ENCODE measurements around the gene TMEM131. TPM values are rescaled to one million over a fixed set of nuclear protein-coding genes. Genes with fewer than 3 reads are reported as not detected.
A peak's percentile ranks its signal among the peaks of the same experiment; 100 is the strongest.
"Not testable (repeated sequence)": the region's sequence is repeated elsewhere in the genome, so short reads cannot be mapped to it uniquely, and the experiment has no call there.

TMEM131 gene
- total RNA-seq, 1 experiment from 2014 or later, result 29.6 TPM

- peaks cover 7% of the 10 kb centered on the region; the same call in 1 of the 2 replicates for H3K36me3 ChIP-seq (ENCODE audit: low read depth)
These were observed 155.6 kb downstream of the TMEM131 start for GRCh38 chr2:97840198-97840597.

GRCh38 chr2:97834610-97835009, 161.1 kb downstream of the TMEM131 start:
- H3K79me2 ChIP-seq (ENCODE audit: low read depth), result no peaks in the 10 kb centered on the region
- no peak overlapping the region for H3K27ac ChIP-seq
- no peaks in the 10 kb centered on the region for H3K9me2 ChIP-seq (ENCODE audit: insufficient read depth)
- no peak overlapping the region for H2AFZ ChIP-seq
- no peak overlapping the region for H3K4me3 ChIP-seq
- no peaks in the 10 kb centered on the region for H3K4me1 ChIP-seq (replicated peaks; ENCODE audit: insufficient read depth)
- intact Hi-C loops (cut with micrococcal nuclease; ENCODE audit: unreplicated experiment), result no loop called here
- no peaks in the 10 kb centered on the region for H3K9me3 ChIP-seq (ENCODE audit: insufficient read depth, low read depth)
- no peak for DNase-seq
- POLR2A ChIA-PET (ENCODE audit: unreplicated experiment), result no interaction called here
- CTCF ChIA-PET, result no interaction called here
- no TSS peak for BruUV-seq (replicated peaks)
- no peaks in the 10 kb centered on the region for H3K27me3 ChIP-seq (ENCODE audit: insufficient read depth, low read depth)
- no peak overlapping the region for H3K4me2 ChIP-seq
- TF ChIP-seq CTCF (conservative IDR thresholded peaks at IDR 0.05), result no peak
- TF ChIP-seq EZH2 (IDR thresholded peaks at IDR 0.05; ENCODE audit: low read depth), result no peak
- H3K36me3 ChIP-seq (ENCODE audit: low read depth), result no peaks in the 10 kb centered on the region
- no peaks in the 10 kb centered on the region for H4K20me1 ChIP-seq (ENCODE audit: insufficient read depth)
- peaks cover 4% of the 10 kb centered on the region; the same call in 1 of the 2 replicates for H3F3A ChIP-seq (ENCODE audit: insufficient read depth, low read depth)

More at GRCh38 chr2:97840198-97840597, 155.6 kb downstream of the TMEM131 start:
- Histone ChIP-seq H3F3A (ENCODE audit: insufficient read depth, low read depth) (no peaks in the 10 kb centered on the region), H4K20me1 (ENCODE audit: insufficient read depth) (no peaks in the 10 kb centered on the region), H2AFZ (no peak overlapping the region), H3K4me3 (no peak overlapping the region), H3K4me2 (no peak overlapping the region), H3K27ac (no peak overlapping the region), H3K9me2 (ENCODE audit: insufficient read depth) (no peaks in the 10 kb centered on the region), H3K4me1 (replicated peaks; ENCODE audit: insufficient read depth) (no peaks in the 10 kb centered on the region), H3K27me3 (ENCODE audit: insufficient read depth, low read depth) (no peaks in the 10 kb centered on the region), H3K79me2 (ENCODE audit: low read depth) (no peaks in the 10 kb centered on the region), H3K9me3 (ENCODE audit: insufficient read depth, low read depth) (no peaks in the 10 kb centered on the region)
- no TSS peak for BruUV-seq (replicated peaks)
- intact Hi-C loops (cut with micrococcal nuclease; ENCODE audit: unreplicated experiment), result no loop called here
- ChIA-PET CTCF (no interaction called here), POLR2A (ENCODE audit: unreplicated experiment) (no interaction called here)
- no peak for TF ChIP-seq CTCF (conservative IDR thresholded peaks at IDR 0.05)
- TF ChIP-seq EZH2 (IDR thresholded peaks at IDR 0.05; ENCODE audit: low read depth), result no peak
- no peak for DNase-seq

- DNase-seq, result no peak
- CTCF ChIA-PET, result no interaction called here
- no peak overlapping the region for H2AFZ ChIP-seq
- BruUV-seq (replicated peaks), result no TSS peak
- H3K4me3 ChIP-seq, result no peak overlapping the region
- H4K20me1 ChIP-seq (ENCODE audit: insufficient read depth), result no peaks in the 10 kb centered on the region
- no peaks in the 10 kb centered on the region for H3K79me2 ChIP-seq (ENCODE audit: low read depth)
- POLR2A ChIA-PET (ENCODE audit: unreplicated experiment), result no interaction called here
- no peaks in the 10 kb centered on the region for H3K36me3 ChIP-seq (ENCODE audit: low read depth)
- H3K4me2 ChIP-seq, result no peak overlapping the region
- no peak overlapping the region for H3K27ac ChIP-seq
- H3K9me3 ChIP-seq (ENCODE audit: insufficient read depth, low read depth), result no peaks in the 10 kb centered on the region
- no peaks in the 10 kb centered on the region for H3K27me3 ChIP-seq (ENCODE audit: insufficient read depth, low read depth)
- no peaks in the 10 kb centered on the region for H3K9me2 ChIP-seq (ENCODE audit: insufficient read depth)
- intact Hi-C loops (cut with micrococcal nuclease; ENCODE audit: unreplicated experiment), result no loop called here
- H3K4me1 ChIP-seq (replicated peaks; ENCODE audit: insufficient read depth), result peaks cover 6% of the 10 kb centered on the region
- TF ChIP-seq EZH2 (IDR thresholded peaks at IDR 0.05; ENCODE audit: low read depth), result no peak
- TF ChIP-seq CTCF (conservative IDR thresholded peaks at IDR 0.05), result no peak
- H3F3A ChIP-seq (ENCODE audit: insufficient read depth, low read depth), result peaks cover 4% of the 10 kb centered on the region; the same call in 1 of the 2 replicates
These were observed 164.6 kb downstream of the TMEM131 start for GRCh38 chr2:97831121-97831520.

GRCh38 chr2:97829255-97829654, 166.5 kb downstream of the TMEM131 start:
- H3F3A ChIP-seq (ENCODE audit: insufficient read depth, low read depth); H3K79me2 ChIP-seq (ENCODE audit: low read depth); H3K27me3 ChIP-seq (ENCODE audit: insufficient read depth, low read depth); POLR2A ChIA-PET (ENCODE audit: unreplicated experiment); H3K27ac ChIP-seq; CTCF ChIA-PET; H3K4me2 ChIP-seq; H3K4me3 ChIP-seq; H3K36me3 ChIP-seq (ENCODE audit: low read depth); BruUV-seq (replicated peaks); H2AFZ ChIP-seq; H4K20me1 ChIP-seq (ENCODE audit: insufficient read depth); intact Hi-C loops (cut with micrococcal nuclease; ENCODE audit: unreplicated experiment); H3K9me2 ChIP-seq (ENCODE audit: insufficient read depth); H3K4me1 ChIP-seq (replicated peaks; ENCODE audit: insufficient read depth); H3K9me3 ChIP-seq (ENCODE audit: insufficient read depth, low read depth); DNase-seq: not testable (repeated sequence)

- H3K27me3 ChIP-seq (ENCODE audit: insufficient read depth, low read depth); H3F3A ChIP-seq (ENCODE audit: insufficient read depth, low read depth); H4K20me1 ChIP-seq (ENCODE audit: insufficient read depth); H3K4me1 ChIP-seq (replicated peaks; ENCODE audit: insufficient read depth); H3K9me2 ChIP-seq (ENCODE audit: insufficient read depth); H2AFZ ChIP-seq; H3K4me2 ChIP-seq; H3K27ac ChIP-seq; H3K79me2 ChIP-seq (ENCODE audit: low read depth); CTCF ChIA-PET; intact Hi-C loops (cut with micrococcal nuclease; ENCODE audit: unreplicated experiment); H3K4me3 ChIP-seq; BruUV-seq (replicated peaks); H3K36me3 ChIP-seq (ENCODE audit: low read depth); H3K9me3 ChIP-seq (ENCODE audit: insufficient read depth, low read depth); POLR2A ChIA-PET (ENCODE audit: unreplicated experiment): not testable (repeated sequence)
- DNase-seq, result peak in 1 of 2 experiments; percentile 21
These were observed 168.7 kb downstream of the TMEM131 start for GRCh38 chr2:97827013-97827412.

Measured in PC-9 (cell line).